HepG2 (cell line): ENCODE measurements around the gene C9orf78.

Source experiments
- HNF1B ChIP-seq: sonication (generic); formaldehyde crosslinking; IDR thresholded peaks from 2 replicates; pipeline ENCODE4 v1.5.1; 2020; ENCODE audit warnings: mild to moderate bottlenecking, moderate library complexity, missing genetic modification reagents
- RELA ChIP-seq: sonication (generic); formaldehyde crosslinking; IDR thresholded peaks from 2 replicates; pipeline ENCODE4 v1.4.0; 2020; ENCODE audit warnings: missing genetic modification reagents
- TRIM24 ChIP-seq: sonication (generic); formaldehyde crosslinking; IDR thresholded peaks from 2 replicates; pipeline ENCODE4 v1.8.0; 2022; ENCODE audit warnings: mild to moderate bottlenecking, missing genetic modification reagents
- ZNF737 ChIP-seq: sonication (generic); formaldehyde crosslinking; IDR thresholded peaks from 2 replicates; pipeline ENCODE4 v1.5.0; 2020; ENCODE audit warnings: missing genetic modification reagents, mild to moderate bottlenecking, borderline replicate concordance

GRCh38 chr9:129798973-129799372 is 36.1 kb downstream of the C9orf78 start:
- TF ChIP-seq ZNF737 (CRISPR knock-in tag), result no peak
- TF ChIP-seq HNF1B (CRISPR knock-in tag), result no peak
- no peak for TF ChIP-seq TRIM24 (CRISPR knock-in tag)
- TF ChIP-seq RELA (CRISPR knock-in tag), result no peak
